Activated naive CD4-positive, alpha-beta T cell treated with Interleukin-2 at 50 U/mL for 16 hours (primary cell): ENCODE data around the gene GDPD1.
"Not testable (repeated sequence)": the region's sequence is repeated elsewhere in the genome, so short reads cannot be mapped to it uniquely, and the experiment has no call there.

Experiments used
- DNase-seq: peaks from one replicate; pipeline ENCODE4 v3.0.0-alpha.2; 2020

The GDPD1 gene

GRCh38 chr17:59254742-59255141 lies 34.4 kb downstream of the GDPD1 start:
- no peak for DNase-seq

GRCh38 chr17:59257101-59257500 lies 36.8 kb downstream of the GDPD1 start:
- no peak for DNase-seq

- DNase-seq: no peak
Measured at GRCh38 chr17:59260722-59261121, 40.4 kb downstream of the GDPD1 start.

GRCh38 chr17:59266745-59267144 lies 46.4 kb downstream of the GDPD1 start:
- no peak for DNase-seq

GRCh38 chr17:59267776-59268175 lies 47.5 kb downstream of the GDPD1 start:
- DNase-seq: no peak

- DNase-seq: no peak
Measured at GRCh38 chr17:59275618-59276017, 55.3 kb downstream of the GDPD1 start.

GRCh38 chr17:59277031-59277430 lies 56.7 kb downstream of the GDPD1 start:
- DNase-seq: no peak

GRCh38 chr17:59278406-59278805 lies 58.1 kb downstream of the GDPD1 start:
- DNase-seq: no peak

GRCh38 chr17:59284317-59284716 lies 64.0 kb downstream of the GDPD1 start:
- DNase-seq: no peak

GRCh38 chr17:59287452-59287851 lies 67.1 kb downstream of the GDPD1 start:
- DNase-seq: no peak

GRCh38 chr17:59287891-59288290 lies 67.6 kb downstream of the GDPD1 start:
- DNase-seq: no peak

- DNase-seq: no peak
Measured at GRCh38 chr17:59289981-59290301, 69.6 kb downstream of the GDPD1 start.

- DNase-seq: not testable (repeated sequence)
Measured at GRCh38 chr17:59290302-59290998, 70.1 kb downstream of the GDPD1 start.

GRCh38 chr17:59292174-59292523 lies 71.8 kb downstream of the GDPD1 start:
- no peak for DNase-seq

GRCh38 chr17:59296190-59296589 lies 75.9 kb downstream of the GDPD1 start:
- no peak for DNase-seq

GRCh38 chr17:59298521-59298920 lies 78.2 kb downstream of the GDPD1 start:
- no peak for DNase-seq

GRCh38 chr17:59299400-59300092 lies 79.2 kb downstream of the GDPD1 start:
- DNase-seq: no peak

- DNase-seq: no peak
Measured at GRCh38 chr17:59300941-59301340, 80.6 kb downstream of the GDPD1 start.

- DNase-seq: no peak
Measured at GRCh38 chr17:59304811-59305210, 84.5 kb downstream of the GDPD1 start.

- DNase-seq: no peak
Measured at GRCh38 chr17:59310263-59310920, 90.1 kb downstream of the GDPD1 start.

- peak; percentile 25 for DNase-seq
Measured at GRCh38 chr17:59311051-59311468, 90.7 kb downstream of the GDPD1 start.

GRCh38 chr17:59311521-59311920 lies 91.2 kb downstream of the GDPD1 start:
- not testable (repeated sequence) for DNase-seq

- DNase-seq: no peak
Measured at GRCh38 chr17:59315866-59316265, 95.6 kb downstream of the GDPD1 start.
